Neural cell (in vitro differentiated cells): ENCODE measurements around the gene RARRES1.

ENCODE experiments used
- CTCF ChIP-seq: fragments of 450-650 bp; IDR thresholded peaks from 2 replicates; pipeline ENCODE4 v1.5.1; 2014; ENCODE audit warnings: antibody characterized with exemption, mild to moderate bottlenecking, moderate library complexity; ENCODE audit not compliant: poor library complexity, severe bottlenecking
- EP300 ChIP-seq: fragments of 450-650 bp; conservative IDR thresholded peaks from 2 replicates; pipeline ENCODE4 v1.6.1; 2014; ENCODE audit warnings: antibody characterized with exemption, mild to moderate bottlenecking, moderate library complexity; ENCODE audit not compliant: poor library complexity, severe bottlenecking
- EZH2 ChIP-seq: fragments of 200-600, 300-800 bp; shearing (Covaris generic), sonication (generic); IDR thresholded peaks from 2 replicates; pipeline ENCODE4 v1.6.1; 2014; ENCODE audit warnings: antibody characterized with exemption, low read length, borderline replicate concordance, mild to moderate bottlenecking; ENCODE audit not compliant: insufficient read depth, poor library complexity, severe bottlenecking
- MXI1 ChIP-seq: fragments of 450-650 bp; conservative IDR thresholded peaks from 2 replicates; pipeline ENCODE4 v1.6.1; 2014; ENCODE audit warnings: antibody characterized with exemption, mild to moderate bottlenecking; ENCODE audit not compliant: poor library complexity, severe bottlenecking
- POLR2AphosphoS5 ChIP-seq: IDR thresholded peaks from 2 replicates; pipeline ENCODE4 v1.6.1; 2012
- RAD21 ChIP-seq: fragments of 450-650 bp; conservative IDR thresholded peaks from 2 replicates; pipeline ENCODE4 v1.6.1; 2014; ENCODE audit warnings: antibody characterized with exemption, mild to moderate bottlenecking, moderate library complexity
- REST ChIP-seq: IDR thresholded peaks from 2 replicates; pipeline ENCODE4 v1.6.1; 2012; ENCODE audit warnings: borderline replicate concordance
- SMC3 ChIP-seq: fragments of 450-650 bp; conservative IDR thresholded peaks from 2 replicates; pipeline ENCODE4 v1.6.1; 2014; ENCODE audit warnings: antibody characterized with exemption, mild to moderate bottlenecking, moderate library complexity; ENCODE audit not compliant: poor library complexity
- TAF1 ChIP-seq: IDR thresholded peaks from 2 replicates; pipeline ENCODE4 v1.6.1; 2012; ENCODE audit warnings: low read depth

GRCh38 chr3:158765518-158766205 lies 33.4 kb upstream of the RARRES1 start:
- TF ChIP-seq CTCF (no peak), SMC3 (no peak), TAF1 (no peak), EZH2 (no peak), POLR2AphosphoS5 (no peak), REST (no peak), EP300 (no peak), MXI1 (no peak), RAD21 (no peak)
